Lower leg skin (tissue), 4 donors: ENCODE data around the gene MDFIC. TPM values are rescaled to one million over a fixed set of nuclear protein-coding genes. Genes with fewer than 3 reads are reported as not detected.

Experiments
- DNase-seq, 2 donors: peaks; one replicate each; pipeline ENCODE4 v3.0.0-alpha.2; 2019; ENCODE audit warnings: low spot score in 2 of 2
- H3K4me3 ChIP-seq: fragments of 200-600 bp; sonication (generic); 2 replicates; pipeline ENCODE4 v1.5.1; 2017; ENCODE audit warnings: mild to moderate bottlenecking, low read depth; ENCODE audit not compliant: poor library complexity, severe bottlenecking
- CTCF ChIP-seq, 3 donors: fragments of 450-650 bp; IDR thresholded peaks; one replicate each; pipeline ENCODE4 v1.5.1; 2016; ENCODE audit warnings: antibody characterized with exemption in 3 of 3, mild to moderate bottlenecking in 3 of 3, moderate library complexity in 2 of 3
- POLR2A ChIP-seq, 2 donors: fragments of 450-650 bp; IDR thresholded peaks; one replicate each; pipeline ENCODE4 v1.6.1; 2016 to 2017; ENCODE audit warnings: antibody characterized with exemption in 2 of 2, mild to moderate bottlenecking in 1 of 2, moderate library complexity in 1 of 2
- WGBS, 2 donors: methylation state at CpG; one replicate each; pipeline ENCODE4 v1.1.5; 2018; 5-methylcytosine and 5-hydroxymethylcytosine counted together
- intact Hi-C: fragments of 100-400 bp; cut with DNase I; formaldehyde crosslinking; loops from one replicate; pipeline ENCODE4 v1.15.0; 2023; ENCODE audit warnings: low total_unique reads
- total RNA-seq, 4 donors: library from RNA; depleted of rRNA; stranded (reverse); fragments of >200 nt; gene quantifications; one replicate each; pipeline ENCODE4 v1.1.0, GENCODE V29; 2016

Gene MDFIC
- total RNA-seq, 4 donors from 2014 or later: 27.0 to 58.5 (median 38.9) TPM

GRCh38 chr7:114943953-114944744 is 22.3 kb downstream of the MDFIC start:
- no peak overlapping the region for H3K4me3 ChIP-seq
- DNase-seq: no peak
- no peak for TF ChIP-seq CTCF (IDR thresholded peaks at IDR 0.05)
- no peak for TF ChIP-seq POLR2A (IDR thresholded peaks at IDR 0.05)
- intact Hi-C loops: no loop called here
- WGBS, 2 donors: 76 to 79% methylated on average over 3 of the region's 3 CpGs

DNA sequence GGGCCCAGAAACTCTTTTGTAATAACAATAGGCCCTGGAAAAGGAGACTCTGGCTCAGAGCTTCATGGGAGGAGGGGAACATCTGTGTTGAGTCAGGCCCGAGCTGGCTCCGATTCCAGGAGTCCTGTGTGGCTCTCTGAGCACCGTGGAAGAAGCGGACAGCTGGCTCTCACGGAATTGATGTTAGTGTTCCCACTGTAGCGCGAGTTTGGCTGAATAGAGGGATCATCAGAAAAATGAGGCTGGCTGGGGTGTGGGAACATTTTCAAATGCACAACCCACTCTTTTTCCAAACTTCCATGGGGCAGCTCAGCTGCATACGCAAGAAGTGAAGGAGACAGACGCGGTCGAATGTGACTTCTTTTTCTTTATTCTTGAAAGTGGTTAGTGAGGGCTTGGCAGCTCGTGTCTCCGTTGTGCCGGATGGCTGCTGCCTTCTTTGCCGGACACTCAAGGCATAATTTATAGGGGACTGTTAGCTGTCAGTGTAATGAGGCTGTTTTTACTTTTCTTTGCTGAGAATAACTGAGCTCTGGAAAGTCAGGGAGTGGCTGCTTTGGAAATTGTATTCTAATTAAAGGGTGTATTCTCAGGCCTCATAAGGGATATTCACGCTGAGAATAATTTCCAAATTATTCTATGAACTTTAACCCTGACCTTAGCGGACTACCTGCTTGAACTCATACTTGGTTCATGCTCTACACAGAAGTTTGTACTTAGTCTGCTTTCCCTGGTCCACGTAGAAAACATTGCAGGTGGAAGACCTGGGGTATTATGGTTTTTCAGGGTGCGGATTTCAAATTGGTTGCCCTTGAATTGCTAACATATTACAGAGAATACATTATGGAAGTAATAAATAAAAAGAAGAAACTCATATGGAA is 23.1 kb downstream of the MDFIC start:
- peak; percentile 67 to 89 for DNase-seq
- no peak for TF ChIP-seq CTCF (IDR thresholded peaks at IDR 0.05)
- no peak for TF ChIP-seq POLR2A (IDR thresholded peaks at IDR 0.05)
- H3K4me3 ChIP-seq: no peak overlapping the region
- 62 to 64% methylated on average over 19 of the region's 19 CpGs for WGBS, 2 donors
- intact Hi-C loops: no loop called here

DNA sequence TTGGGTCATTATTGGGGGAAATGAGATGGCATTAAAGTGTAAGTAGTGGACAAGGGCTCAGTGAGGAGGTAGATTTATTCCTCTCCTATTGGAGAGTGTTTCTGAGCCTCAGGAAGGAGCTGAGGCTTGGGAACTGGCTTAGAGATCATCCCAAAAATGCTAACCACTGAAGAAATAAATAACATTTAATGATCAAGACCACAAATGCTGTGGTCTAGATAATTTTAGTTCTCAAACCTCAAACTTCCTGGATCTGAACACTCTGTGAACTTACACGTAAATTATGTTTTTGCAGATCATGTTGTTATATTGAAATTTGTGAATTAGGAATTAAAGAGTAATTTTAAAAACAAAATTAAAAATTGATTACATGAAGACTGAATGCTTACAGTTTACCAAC is 27.3 kb downstream of the MDFIC start:
- H3K4me3 ChIP-seq: no peak overlapping the region
- intact Hi-C loops: no loop called here
- DNase-seq: no peak
- 69 to 78% methylated on average over 1 of the region's 1 CpG for WGBS, 2 donors
- TF ChIP-seq CTCF (IDR thresholded peaks at IDR 0.05) (no peak), POLR2A (IDR thresholded peaks at IDR 0.05) (no peak)

DNA sequence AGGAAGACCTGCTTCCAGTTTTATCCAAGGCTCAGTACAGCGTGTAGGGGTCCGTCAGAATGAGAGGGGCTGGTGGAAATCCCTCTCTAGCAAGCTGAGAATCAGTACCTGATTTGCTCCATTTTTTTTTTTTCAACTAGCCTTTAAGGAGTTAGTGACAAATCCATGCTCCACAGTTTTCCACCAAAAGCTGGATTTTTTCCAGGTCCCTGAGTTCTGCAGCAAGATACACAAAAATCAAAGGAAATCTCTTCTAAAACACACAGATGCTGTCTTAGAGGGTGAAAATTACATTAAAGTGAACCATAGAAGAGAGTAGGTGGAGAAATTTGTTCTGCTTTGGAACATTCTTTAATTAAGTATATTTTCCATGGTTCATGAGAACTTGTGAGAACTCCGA is 30.4 kb downstream of the MDFIC start:
- DNase-seq: no peak
- H3K4me3 ChIP-seq: no peak overlapping the region
- TF ChIP-seq CTCF (IDR thresholded peaks at IDR 0.05) (no peak), POLR2A (IDR thresholded peaks at IDR 0.05) (no peak)
- WGBS, 2 donors: 71 to 90% methylated on average over 3 of the region's 3 CpGs
- intact Hi-C loops: no loop called here

DNA sequence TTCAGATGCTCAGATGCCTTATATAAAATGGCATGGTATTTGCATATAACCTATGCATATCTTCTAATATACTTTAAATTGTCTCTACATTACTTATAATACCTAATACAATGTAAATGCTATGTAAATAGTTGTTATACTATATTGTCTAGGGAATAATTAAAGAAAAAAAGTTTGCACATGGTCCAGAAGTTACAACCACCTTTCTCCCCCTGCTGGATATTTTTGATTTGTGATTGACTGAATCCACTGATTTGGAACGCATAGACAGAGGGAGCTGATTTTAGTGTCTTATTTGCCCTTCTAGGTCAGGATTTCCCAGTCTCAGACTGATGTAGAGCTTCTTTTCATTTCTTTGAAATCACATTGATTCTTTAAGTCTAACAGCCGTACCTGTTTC is 31.8 kb downstream of the MDFIC start:
- intact Hi-C loops: no loop called here
- no peak overlapping the region for H3K4me3 ChIP-seq
- WGBS, 2 donors: 92 to 95% methylated on average over 2 of the region's 2 CpGs
- no peak for TF ChIP-seq CTCF (IDR thresholded peaks at IDR 0.05)
- no peak for TF ChIP-seq POLR2A (IDR thresholded peaks at IDR 0.05)
- DNase-seq: no peak
